HFF-Myc (cell line): ENCODE data around the gene PXYLP1.

Source experiments
- DNase-seq: peaks from one replicate; pipeline ENCODE4 v3.0.0-alpha.2; 2011; ENCODE audit warnings: low read depth; ENCODE audit errors: extremely low read depth
- H3K4me3 ChIP-seq: replicated peaks from 2 replicates; pipeline ENCODE4 v1.5.1; 2011; ENCODE audit warnings: low read depth, mild to moderate bottlenecking, control low read depth, low read length
- CTCF ChIP-seq: IDR thresholded peaks from 2 replicates; pipeline ENCODE4 v1.5.1; 2012; ENCODE audit warnings: mild to moderate bottlenecking, low read depth, low read length, control low read depth; ENCODE audit errors: missing control alignments

The PXYLP1 gene

GRCh38 chr3:141261472-141262307 is 30.1 kb downstream of the PXYLP1 start:
- DNase-seq: no peak
- TF ChIP-seq CTCF: no peak
- no peak overlapping the region for H3K4me3 ChIP-seq

- TF ChIP-seq CTCF: no peak
- no peak for DNase-seq
- no peak overlapping the region for H3K4me3 ChIP-seq
Measured at GRCh38 chr3:141262308-141262705, 30.7 kb downstream of the PXYLP1 start.

GRCh38 chr3:141266186-141266585 is 34.6 kb downstream of the PXYLP1 start:
- TF ChIP-seq CTCF: no peak
- DNase-seq: no peak
- no peak overlapping the region for H3K4me3 ChIP-seq

GRCh38 chr3:141266797-141267555 is 35.4 kb downstream of the PXYLP1 start:
- no peak overlapping the region for H3K4me3 ChIP-seq
- DNase-seq: no peak
- TF ChIP-seq CTCF: no peak

- TF ChIP-seq CTCF: no peak
- DNase-seq: no peak
- no peak overlapping the region for H3K4me3 ChIP-seq
Measured at GRCh38 chr3:141267629-141268028, 36.0 kb downstream of the PXYLP1 start.

- no peak for DNase-seq
- no peak overlapping the region for H3K4me3 ChIP-seq
- TF ChIP-seq CTCF: no peak
Measured at GRCh38 chr3:141268306-141268705, 36.7 kb downstream of the PXYLP1 start.
